ENCODE results near the gene MEG3.

- TF ChIP-seq CTCF (IDR thresholded peaks at IDR 0.05; ENCODE audit: insufficient read depth, low read length, poor library complexity, severe bottlenecking) (no peak), EZH2phosphoT487 (conservative IDR thresholded peaks at IDR 0.05; ENCODE audit: low read length) (no peak)
These were observed 67.3 kb downstream of the MEG3 start for GRCh38 chr14:100893228-100893601.
